Skeletal muscle satellite cell (primary cell): ENCODE measurements around the gene CLCN7.
"Not testable (repeated sequence)": the region's sequence is repeated elsewhere in the genome, so short reads cannot be mapped to it uniquely, and the experiment has no call there.

Experiments used
- H3K27me3 ChIP-seq: 2 replicates; pipeline ENCODE4 v1.7.0; 2013; ENCODE audit warnings: low read length; ENCODE audit not compliant: control insufficient read depth, insufficient read depth
- H3K36me3 ChIP-seq: 2 replicates; pipeline ENCODE4 v1.7.0; 2013; ENCODE audit warnings: mild to moderate bottlenecking, control low read depth, low read length; ENCODE audit not compliant: insufficient read depth
- H3K4me1 ChIP-seq: 2 replicates; pipeline ENCODE4 v1.7.0; 2013; ENCODE audit warnings: low read length; ENCODE audit not compliant: control insufficient read depth, insufficient read depth
- H3K4me2 ChIP-seq: 2 replicates; pipeline ENCODE4 v1.7.0; 2013; ENCODE audit warnings: mild to moderate bottlenecking, low read length
- H3K4me3 ChIP-seq: 2 replicates; pipeline ENCODE4 v1.7.0; 2013; ENCODE audit warnings: low read length
- H3K9ac ChIP-seq: 2 replicates; pipeline ENCODE4 v1.7.0; 2013; ENCODE audit warnings: mild to moderate bottlenecking, low read depth, low read length, moderate library complexity
- H3K9me3 ChIP-seq: replicated peaks from 2 replicates; pipeline ENCODE4 v1.7.0; 2013; ENCODE audit warnings: mild to moderate bottlenecking, control low read depth, low read length

CLCN7 gene

GRCh38 chr16:1447965-1448364, 26.9 kb downstream of the CLCN7 start:
- Histone ChIP-seq H3K27me3 (no peaks in the 10 kb centered on the region), H3K4me1 (no peaks in the 10 kb centered on the region), H3K4me2 (no peak overlapping the region), H3K4me3 (no peak overlapping the region), H3K9me3 (no peaks in the 10 kb centered on the region), H3K9ac (no peak overlapping the region), H3K36me3 (peaks cover 34% of the 10 kb centered on the region)

GRCh38 chr16:1446296-1447080, 28.3 kb downstream of the CLCN7 start:
- Histone ChIP-seq H3K4me1 (no peaks in the 10 kb centered on the region), H3K4me2 (no peak overlapping the region), H3K27me3 (no peaks in the 10 kb centered on the region), H3K9ac (no peak overlapping the region), H3K9me3 (no peaks in the 10 kb centered on the region), H3K4me3 (no peak overlapping the region), H3K36me3 (peaks cover 21% of the 10 kb centered on the region)

GRCh38 chr16:1445518-1446203, 29.2 kb downstream of the CLCN7 start:
- Histone ChIP-seq H3K9ac (no peak overlapping the region), H3K27me3 (no peaks in the 10 kb centered on the region), H3K4me2 (no peak overlapping the region), H3K9me3 (no peaks in the 10 kb centered on the region), H3K4me3 (no peak overlapping the region), H3K4me1 (no peaks in the 10 kb centered on the region), H3K36me3 (peaks cover 13% of the 10 kb centered on the region)

- Histone ChIP-seq H3K4me1 (no peaks in the 10 kb centered on the region), H3K27me3 (no peaks in the 10 kb centered on the region), H3K36me3 (peaks cover 10% of the 10 kb centered on the region), H3K9ac (no peak overlapping the region), H3K9me3 (no peaks in the 10 kb centered on the region), H3K4me3 (no peak overlapping the region), H3K4me2 (no peak overlapping the region)
Observed at GRCh38 chr16:1444730-1445517, 29.9 kb downstream of the CLCN7 start.

- H3K27me3 ChIP-seq: no peaks in the 10 kb centered on the region
- no peak within 1 kb of the TSS for H3K4me3 ChIP-seq
- peaks cover 6% of the 10 kb centered on the region for H3K36me3 ChIP-seq
- no peaks in the 10 kb centered on the region for H3K9me3 ChIP-seq
- H3K4me1 ChIP-seq: no peaks in the 10 kb centered on the region
- no peak within 1 kb of the TSS for H3K9ac ChIP-seq
- H3K4me2 ChIP-seq: no peak within 1 kb of the TSS
Observed at GRCh38 chr16:1443980-1444729, 30.7 kb downstream of the CLCN7 start, which contains the start of gene CCDC154. TSS of gene CCDC154 (minus strand) at chr16:1444556. CDS start at chr16:1444322, 234 bp downstream.

- Histone ChIP-seq H3K36me3 (peaks cover 6% of the 10 kb centered on the region), H3K4me3 (no peak overlapping the region), H3K9me3 (no peaks in the 10 kb centered on the region), H3K4me1 (no peaks in the 10 kb centered on the region), H3K27me3 (no peaks in the 10 kb centered on the region), H3K9ac (no peak overlapping the region), H3K4me2 (no peak overlapping the region)
Observed at GRCh38 chr16:1443403-1443973, 31.3 kb downstream of the CLCN7 start.

- Histone ChIP-seq H3K4me2 (no peak overlapping the region), H3K9me3 (no peaks in the 10 kb centered on the region), H3K27me3 (no peaks in the 10 kb centered on the region), H3K4me1 (no peaks in the 10 kb centered on the region), H3K9ac (no peak overlapping the region), H3K4me3 (no peak overlapping the region), H3K36me3 (no peaks in the 10 kb centered on the region)
Observed at GRCh38 chr16:1442697-1443096, 32.1 kb downstream of the CLCN7 start.

GRCh38 chr16:1441391-1441829, 33.4 kb downstream of the CLCN7 start:
- Histone ChIP-seq H3K36me3 (no peaks in the 10 kb centered on the region), H3K9me3 (no peaks in the 10 kb centered on the region), H3K4me2 (no peak overlapping the region), H3K4me1 (no peaks in the 10 kb centered on the region), H3K4me3 (no peak overlapping the region), H3K27me3 (no peaks in the 10 kb centered on the region), H3K9ac (no peak overlapping the region)

GRCh38 chr16:1439699-1440074, 35.1 kb downstream of the CLCN7 start:
- not testable (repeated sequence) for H3K9me3 ChIP-seq, H3K9ac ChIP-seq, H3K4me2 ChIP-seq

GRCh38 chr16:1439058-1439698, 35.6 kb downstream of the CLCN7 start:
- H3K9me3 ChIP-seq: no peaks in the 10 kb centered on the region
- no peaks in the 10 kb centered on the region for H3K27me3 ChIP-seq
- no peaks in the 10 kb centered on the region for H3K36me3 ChIP-seq
- H3K9ac ChIP-seq: no peak overlapping the region
- H3K4me3 ChIP-seq: no peak overlapping the region
- H3K4me2 ChIP-seq: no peak overlapping the region
- H3K4me1 ChIP-seq: no peaks in the 10 kb centered on the region

More at GRCh38 chr16:1439699-1440074, 35.1 kb downstream of the CLCN7 start:
- not testable (repeated sequence) for H3K27me3 ChIP-seq, H3K4me1 ChIP-seq, H3K4me3 ChIP-seq, H3K36me3 ChIP-seq
